HG03139 (cell line): Measurements from ENCODE around the gene NPS.

ENCODE experiments used
- ATAC-seq: cut with Tn5 transposase; IDR thresholded peaks from one replicate; pipeline ENCODE4 v1.9.1; 2021; ENCODE audit not compliant: unreplicated experiment

The NPS gene

DNA sequence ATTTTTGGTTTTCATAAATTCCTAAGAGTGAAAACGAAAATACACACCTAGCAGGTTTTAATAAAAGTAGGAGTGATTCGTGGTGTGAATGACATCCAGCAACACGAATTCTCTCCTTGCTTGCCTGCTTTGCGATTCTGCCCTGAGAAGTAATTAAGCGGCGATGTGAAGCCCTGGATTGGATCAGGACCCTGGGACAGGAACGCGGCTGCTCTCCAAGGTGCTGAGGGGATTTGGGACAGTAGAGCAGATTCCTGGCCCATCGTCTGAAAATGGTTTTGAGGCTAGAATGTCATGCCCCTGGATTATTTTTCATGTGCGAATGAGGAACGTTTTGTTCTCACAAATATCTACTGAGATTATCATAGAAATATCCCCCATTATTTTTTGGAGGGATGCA lies 7.8 kb downstream of the NPS start:
- no peak for ATAC-seq

- no peak for ATAC-seq
These were observed 12.5 kb downstream of the NPS start for GRCh38 chr10:127561647-127562046.

DNA sequence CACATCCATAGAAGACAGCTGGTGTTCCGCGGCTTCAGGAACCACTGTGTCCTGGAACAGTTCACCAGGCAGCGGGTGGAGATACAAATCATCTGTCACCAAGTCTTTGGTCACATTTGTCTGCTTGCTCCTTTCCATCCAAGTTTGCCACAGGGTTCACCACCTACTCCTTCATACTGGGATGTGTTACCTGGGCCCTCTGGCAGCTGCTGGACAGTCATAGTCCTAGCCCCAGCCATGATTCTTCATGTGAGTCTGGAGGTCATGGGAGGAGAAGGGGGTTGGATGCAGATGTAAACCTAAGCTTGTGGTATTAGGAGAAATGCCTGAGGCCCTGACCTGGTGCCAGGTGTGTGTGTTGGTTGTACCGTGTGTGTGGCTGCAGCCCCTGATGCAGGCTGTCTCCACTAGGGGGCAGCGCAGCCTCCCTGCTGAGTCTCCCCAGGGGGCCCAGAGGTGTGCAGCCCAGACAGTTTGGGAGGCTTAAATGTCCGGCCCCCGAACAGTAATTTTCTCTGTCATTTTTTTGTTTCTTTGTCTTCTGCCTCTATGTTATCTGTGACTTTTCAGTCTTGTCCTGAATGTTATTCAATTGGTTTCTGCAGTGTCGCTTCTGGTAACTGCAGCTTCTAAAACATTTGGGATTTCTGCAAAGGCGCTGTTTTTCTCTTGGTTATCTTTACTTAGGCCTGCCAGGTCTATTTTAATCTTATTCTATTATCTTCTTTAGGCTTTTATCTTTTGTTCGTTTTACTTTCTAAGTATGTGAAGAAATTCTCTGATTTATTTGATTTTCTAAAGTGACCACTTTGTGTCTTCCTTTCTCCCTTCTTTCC lies 14.8 kb downstream of the NPS start:
- no peak for ATAC-seq

- no peak for ATAC-seq
These were observed 15.5 kb downstream of the NPS start for GRCh38 chr10:127564644-127565043.

DNA sequence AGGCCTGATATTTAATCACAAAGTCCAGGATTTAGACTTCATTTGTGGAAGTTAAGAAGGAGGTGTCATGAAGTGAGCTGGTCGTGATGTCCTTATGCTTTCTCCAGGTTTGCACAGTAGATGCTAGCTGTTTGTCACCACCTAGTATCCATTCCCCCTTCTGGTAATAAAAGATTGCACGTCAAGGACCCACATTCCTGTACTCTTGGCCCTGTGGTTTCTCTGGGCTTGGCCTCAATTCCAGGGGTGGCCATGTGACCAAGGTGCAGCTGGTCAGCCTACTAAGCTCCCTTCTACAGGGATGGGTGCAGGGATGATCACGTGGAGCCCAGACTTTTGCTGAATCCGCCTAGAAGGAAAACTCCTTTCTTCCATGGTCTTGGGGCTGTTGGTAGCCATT lies 16.5 kb downstream of the NPS start:
- no peak for ATAC-seq

- no peak for ATAC-seq
These were observed 20.1 kb downstream of the NPS start for GRCh38 chr10:127569210-127569609.

- ATAC-seq, result no peak
These were observed 20.9 kb downstream of the NPS start for GRCh38 chr10:127570036-127570435.

- ATAC-seq, result no peak
These were observed 22.3 kb downstream of the NPS start for GRCh38 chr10:127571386-127571785.

DNA sequence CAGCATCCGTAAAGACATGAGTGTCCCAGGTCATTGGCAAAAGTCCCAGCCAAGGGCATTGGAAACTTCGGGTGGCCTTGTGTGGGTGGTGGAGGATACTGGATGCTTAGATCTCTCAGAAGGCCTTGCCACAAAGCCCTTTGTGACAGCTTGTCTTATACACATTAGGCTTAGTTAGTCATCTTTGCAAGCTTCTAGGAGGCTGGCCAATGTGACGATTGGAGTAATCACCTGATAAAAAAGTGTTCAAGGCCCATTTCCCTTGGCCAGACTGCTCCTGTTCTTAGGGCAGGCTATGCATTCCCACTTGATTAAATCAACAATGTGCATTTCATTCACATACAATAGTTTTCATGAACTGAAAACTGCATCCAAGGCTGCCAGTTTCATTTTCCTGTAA lies 26.9 kb downstream of the NPS start:
- ATAC-seq, result no peak

DNA sequence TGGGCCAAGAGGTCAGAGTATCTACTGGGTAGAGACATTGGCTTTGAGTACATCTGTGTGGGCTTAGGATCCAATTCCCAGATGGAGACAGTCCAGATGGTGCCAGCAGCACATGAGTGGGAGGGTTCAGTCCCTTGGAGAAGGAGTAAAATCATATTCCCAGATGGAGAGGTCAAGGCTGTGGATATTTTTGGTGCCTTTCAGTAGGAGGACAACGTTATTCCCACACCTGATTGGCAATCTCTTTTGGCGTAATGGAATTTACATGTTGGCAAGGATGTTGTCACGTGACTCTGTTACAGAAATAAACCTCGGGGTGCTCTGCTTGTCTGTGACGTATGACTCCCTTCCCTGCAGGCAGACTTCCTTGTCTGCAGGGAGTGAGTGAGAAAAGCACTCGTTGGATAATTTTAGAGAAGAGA lies 27.6 kb downstream of the NPS start:
- ATAC-seq, result no peak

DNA sequence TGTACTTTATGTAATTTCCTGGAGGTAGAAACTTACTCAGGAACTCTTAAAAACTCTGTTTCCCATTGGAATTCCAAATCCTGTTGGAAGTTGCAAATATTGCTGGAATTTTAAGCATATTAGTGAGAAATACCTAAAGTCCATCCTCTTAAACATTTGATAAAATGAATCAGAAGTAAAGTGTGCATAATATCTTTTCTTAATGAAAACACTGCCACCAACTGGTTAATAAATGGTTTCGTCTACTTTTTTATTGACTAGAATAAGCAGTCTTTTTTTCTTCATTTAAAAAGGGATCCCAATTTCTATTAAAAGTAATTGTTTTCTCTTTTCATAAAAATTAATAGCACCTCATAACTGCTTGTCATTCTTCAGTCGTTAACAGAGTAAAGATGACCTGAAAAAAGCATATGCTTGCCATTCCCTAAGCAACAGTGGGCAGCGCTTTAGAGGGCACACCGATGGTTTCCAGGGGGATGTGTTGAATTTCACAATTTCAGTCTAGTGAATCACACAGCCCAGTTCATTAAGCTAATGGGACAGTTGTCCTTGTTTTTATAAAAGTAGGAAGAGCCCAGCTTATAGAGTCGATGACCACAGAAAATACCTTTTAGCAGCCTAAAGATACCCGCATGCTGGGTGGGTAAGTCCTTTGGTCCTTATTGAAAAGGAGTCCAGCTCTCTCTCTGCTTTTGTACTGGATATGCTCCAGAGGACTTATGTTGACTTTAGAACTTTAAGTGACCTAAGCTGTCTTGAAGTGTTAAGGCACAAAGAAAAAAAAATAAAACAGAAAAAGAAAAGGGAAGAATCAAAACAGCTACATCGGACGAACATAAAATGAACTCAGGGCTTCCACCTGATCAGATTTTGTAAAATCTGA lies 28.5 kb downstream of the NPS start:
- ATAC-seq, result no peak

GRCh38 chr10:127578259-127578960 lies 29.3 kb downstream of the NPS start:
- no peak for ATAC-seq

DNA sequence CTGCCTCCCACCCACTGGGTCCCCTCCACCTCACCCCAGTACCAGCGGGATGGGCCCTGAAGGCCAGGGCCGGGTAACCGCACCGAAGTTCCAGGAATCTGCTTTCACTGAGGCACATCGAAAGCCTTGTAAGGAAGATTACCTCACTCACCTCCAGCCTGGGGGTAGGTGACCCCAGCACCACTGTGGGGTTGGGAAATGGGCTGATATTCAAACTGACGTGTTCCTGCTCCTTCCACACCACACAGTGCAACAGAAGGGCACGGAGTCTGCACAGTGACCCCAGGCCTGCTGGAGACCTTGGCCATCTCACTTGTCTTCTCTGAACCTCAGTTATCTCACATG lies 29.8 kb downstream of the NPS start:
- no peak for ATAC-seq

- ATAC-seq, result no peak
These were observed 30.5 kb downstream of the NPS start for GRCh38 chr10:127579640-127580039.

GRCh38 chr10:127580822-127581221 lies 31.7 kb downstream of the NPS start:
- no peak for ATAC-seq

- no peak for ATAC-seq
These were observed 36.5 kb downstream of the NPS start for GRCh38 chr10:127585519-127586023.

GRCh38 chr10:127587668-127588365 lies 38.7 kb downstream of the NPS start:
- ATAC-seq, result no peak

DNA sequence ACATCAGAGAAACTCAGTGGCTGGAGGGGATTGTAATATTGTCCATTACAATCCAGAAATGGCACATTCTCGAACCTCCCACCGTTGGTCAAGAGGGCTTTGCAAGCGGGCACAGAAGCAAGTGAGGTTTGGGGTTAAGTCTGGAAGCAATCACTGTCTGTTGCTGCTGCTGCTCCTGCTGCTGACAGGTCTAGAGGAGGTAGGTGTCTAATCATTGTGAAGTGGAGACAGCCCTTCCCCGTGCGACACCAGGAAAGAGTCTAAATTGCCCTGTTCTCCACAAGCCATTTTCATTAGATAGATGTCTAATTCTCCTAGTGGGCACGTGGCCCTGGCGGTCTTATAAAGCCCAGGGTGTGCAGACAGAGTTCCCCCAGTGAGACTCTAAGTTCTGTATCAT lies 43.5 kb downstream of the NPS start:
- no peak for ATAC-seq

DNA sequence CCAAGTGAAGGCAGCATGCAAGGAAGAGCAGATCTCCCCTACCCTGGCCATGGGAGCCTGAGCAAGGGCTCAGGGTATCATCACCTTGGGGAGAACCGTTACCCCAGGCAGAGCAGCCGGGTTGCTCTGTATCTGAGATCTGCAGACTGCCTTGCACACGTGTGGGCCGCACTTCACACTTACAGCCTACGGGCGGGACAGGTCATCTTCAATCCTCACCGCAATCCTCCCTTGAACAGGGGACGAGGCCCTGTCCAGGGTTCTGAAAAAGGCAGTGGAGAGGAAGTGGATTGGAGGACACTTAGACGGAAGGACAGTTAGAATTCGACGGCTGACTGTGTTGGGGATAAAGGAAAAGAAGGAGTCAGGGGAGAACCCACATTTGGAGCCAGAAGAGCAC lies 51.4 kb downstream of the NPS start:
- no peak for ATAC-seq
